Karpas-422 (cell line): Measurements from ENCODE around the gene TMED7. TPM values are rescaled to one million over a fixed set of nuclear protein-coding genes. Genes with fewer than 3 reads are reported as not detected.

ENCODE experiments used
- DNase-seq: peaks from one replicate; pipeline ENCODE4 v3.0.0-alpha.2; 2015
- H2AFZ ChIP-seq: fragments of 200-600 bp; sonication (generic); 2 replicates; pipeline ENCODE4 v1.6.1; 2014; ENCODE audit warnings: antibody characterized with exemption, low read length, mixed read lengths
- H3K27ac ChIP-seq: fragments of 200-600 bp; sonication (generic); 2 replicates; pipeline ENCODE4 v1.5.1; 2014; ENCODE audit warnings: mild to moderate bottlenecking, low read length, moderate library complexity
- H3K27me3 ChIP-seq: fragments of 200-600 bp; sonication (generic); 2 replicates; pipeline ENCODE4 v1.6.1; 2014; ENCODE audit warnings: low read length, mixed read lengths
- H3K36me3 ChIP-seq: fragments of 200-600 bp; sonication (generic); 2 replicates; pipeline ENCODE4 v1.6.1; 2014; ENCODE audit warnings: low read length, mixed read lengths; ENCODE audit not compliant: insufficient read depth
- H3K4me1 ChIP-seq: fragments of 200-600 bp; sonication (generic); 2 replicates; pipeline ENCODE4 v1.6.1; 2014; ENCODE audit warnings: mild to moderate bottlenecking, low read length, mixed read lengths
- H3K4me2 ChIP-seq: fragments of 200-600 bp; sonication (generic); 2 replicates; pipeline ENCODE4 v1.6.1; 2014; ENCODE audit warnings: low read length, low read depth, mild to moderate bottlenecking; ENCODE audit not compliant: poor library complexity, severe bottlenecking
- H3K4me3 ChIP-seq: fragments of 200-600 bp; sonication (generic); 2 replicates; pipeline ENCODE4 v1.5.1; 2014; ENCODE audit warnings: mild to moderate bottlenecking, antibody characterized with exemption, low read length, mixed read lengths
- H3K79me2 ChIP-seq: fragments of 200-600 bp; sonication (generic); 2 replicates; pipeline ENCODE4 v1.6.1; 2014; ENCODE audit warnings: mild to moderate bottlenecking, low read length, mixed read lengths
- H3K9ac ChIP-seq: fragments of 200-600 bp; sonication (generic); 2 replicates; pipeline ENCODE4 v1.6.0; 2014; ENCODE audit warnings: low read length
- H3K9me2 ChIP-seq: fragments of 200-600 bp; sonication (generic), shearing (Covaris generic); replicated peaks from 2 replicates; pipeline ENCODE4 v1.6.0; 2014; ENCODE audit warnings: mild to moderate bottlenecking, low read length, moderate library complexity; ENCODE audit not compliant: insufficient read depth
- H3K9me3 ChIP-seq: fragments of 300-700, 200-600 bp; sonication (generic); 2 replicates; pipeline ENCODE4 v1.6.1; 2014; ENCODE audit warnings: low read length, mixed read lengths
- H4K20me1 ChIP-seq: fragments of 200-600 bp; sonication (generic); 2 replicates; pipeline ENCODE4 v1.6.1; 2014; ENCODE audit warnings: mild to moderate bottlenecking, antibody characterized with exemption, low read length, low read depth; ENCODE audit not compliant: insufficient read depth
- total RNA-seq: library from RNA; depleted of rRNA; stranded (reverse); fragments of >200 nt; shearing (Covaris generic); gene quantifications from 2 replicates; pipeline ENCODE4 v1.2.3, GENCODE V29; 2014; ENCODE audit warnings: low replicate concordance

TMED7 gene
- total RNA-seq, 1 experiment from 2014 or later = 61.1 TPM

DNA sequence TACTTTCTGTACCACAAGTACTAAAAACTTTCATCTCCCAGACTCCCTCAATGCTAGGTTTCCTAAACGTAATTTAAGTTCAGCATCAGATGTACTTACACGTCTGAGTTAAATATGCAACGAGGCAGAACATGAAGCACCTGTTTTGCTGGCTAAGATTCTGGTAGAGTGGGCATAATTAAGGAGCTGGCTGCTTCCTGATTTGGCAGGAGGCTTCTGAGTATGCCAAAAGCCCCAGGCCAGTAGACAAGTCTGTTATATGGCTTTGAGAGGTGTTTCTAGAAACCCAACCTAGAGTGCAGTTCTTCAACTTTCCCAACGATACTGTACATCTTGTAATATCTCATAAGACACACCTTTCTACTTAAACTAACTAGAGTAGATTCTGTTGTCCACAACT, 37.2 kb downstream of the TMED7 start:
- no peak overlapping the region for H3K27ac ChIP-seq
- H4K20me1 ChIP-seq = no peaks in the 10 kb centered on the region; the same call in 1 of the 2 replicates
- no peaks in the 10 kb centered on the region for H3K9me2 ChIP-seq

GRCh38 chr5:115586525-115587146, 39.2 kb downstream of the TMED7 start:
- Histone ChIP-seq H3K4me2 (no peak overlapping the region), H3K9me2 (no peaks in the 10 kb centered on the region), H2AFZ (no peak overlapping the region), H3K4me1 (no peaks in the 10 kb centered on the region), H3K36me3 (no peaks in the 10 kb centered on the region), H3K27ac (no peak overlapping the region), H4K20me1 (no peaks in the 10 kb centered on the region; the same call in 1 of the 2 replicates), H3K27me3 (no peaks in the 10 kb centered on the region), H3K79me2 (no peaks in the 10 kb centered on the region), H3K4me3 (no peak overlapping the region), H3K9me3 (no peaks in the 10 kb centered on the region), H3K9ac (no peak overlapping the region)
- peak; percentile 71 for DNase-seq

More for the DNA sequence above, 37.2 kb downstream of the TMED7 start:
- H3K27me3 ChIP-seq = no peaks in the 10 kb centered on the region
- no peak overlapping the region for H3K4me2 ChIP-seq
- no peak overlapping the region for H3K9ac ChIP-seq
- DNase-seq = no peak
- no peaks in the 10 kb centered on the region; the same call in 1 of the 2 replicates for H3K36me3 ChIP-seq
- H3K79me2 ChIP-seq = no peaks in the 10 kb centered on the region
- no peaks in the 10 kb centered on the region for H3K9me3 ChIP-seq
- H3K4me1 ChIP-seq = no peaks in the 10 kb centered on the region
- no peak overlapping the region for H2AFZ ChIP-seq
- H3K4me3 ChIP-seq = no peak overlapping the region

GRCh38 chr5:115585265-115585664, 40.6 kb downstream of the TMED7 start:
- H2AFZ ChIP-seq = no peak overlapping the region
- H3K27me3 ChIP-seq = no peaks in the 10 kb centered on the region
- DNase-seq = no peak
- no peak overlapping the region for H3K27ac ChIP-seq
- H3K9ac ChIP-seq = no peak overlapping the region
- H3K4me3 ChIP-seq = no peak overlapping the region
- no peaks in the 10 kb centered on the region for H3K9me2 ChIP-seq
- no peaks in the 10 kb centered on the region for H3K79me2 ChIP-seq
- H3K4me2 ChIP-seq = no peak overlapping the region
- no peaks in the 10 kb centered on the region; the same call in 1 of the 2 replicates for H4K20me1 ChIP-seq
- H3K9me3 ChIP-seq = no peaks in the 10 kb centered on the region
- no peaks in the 10 kb centered on the region; the same call in 1 of the 2 replicates for H3K36me3 ChIP-seq
- H3K4me1 ChIP-seq = peaks cover 4% of the 10 kb centered on the region

DNA sequence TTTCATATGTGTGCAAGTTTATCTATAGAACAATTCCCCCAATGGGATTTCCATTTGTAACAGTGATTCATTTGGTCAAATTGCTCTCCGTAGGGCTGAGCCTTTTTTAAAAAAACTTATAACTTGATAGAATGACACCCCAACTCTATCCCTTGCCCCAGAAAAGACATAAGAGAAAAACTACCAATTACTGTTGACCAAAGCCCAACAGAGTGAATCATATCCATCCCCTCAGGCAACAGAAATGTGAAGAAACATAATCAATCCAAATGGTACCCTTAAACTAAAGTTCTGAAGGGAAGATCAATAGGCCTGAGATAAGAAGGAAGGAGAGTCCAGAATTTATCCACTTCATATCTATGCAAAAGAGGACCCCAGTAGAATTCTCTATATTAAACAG, 41.3 kb downstream of the TMED7 start:
- Histone ChIP-seq H2AFZ (no peak overlapping the region), H3K4me1 (peaks cover 12% of the 10 kb centered on the region), H3K36me3 (no peaks in the 10 kb centered on the region; the same call in 1 of the 2 replicates), H3K9me3 (no peaks in the 10 kb centered on the region), H3K4me2 (no peak overlapping the region), H4K20me1 (no peaks in the 10 kb centered on the region; the same call in 1 of the 2 replicates), H3K79me2 (no peaks in the 10 kb centered on the region), H3K9me2 (no peaks in the 10 kb centered on the region), H3K27ac (no peak overlapping the region), H3K4me3 (no peak overlapping the region), H3K27me3 (no peaks in the 10 kb centered on the region), H3K9ac (no peak overlapping the region)
- DNase-seq = no peak

GRCh38 chr5:115583474-115583873, 42.4 kb downstream of the TMED7 start:
- no peaks in the 10 kb centered on the region for H3K79me2 ChIP-seq
- DNase-seq = no peak
- no peaks in the 10 kb centered on the region; the same call in 1 of the 2 replicates for H4K20me1 ChIP-seq
- H3K27me3 ChIP-seq = no peaks in the 10 kb centered on the region
- H3K9me2 ChIP-seq = no peaks in the 10 kb centered on the region
- H3K27ac ChIP-seq = no peak overlapping the region
- no peaks in the 10 kb centered on the region; the same call in 1 of the 2 replicates for H3K36me3 ChIP-seq
- H3K4me1 ChIP-seq = peaks cover 22% of the 10 kb centered on the region
- no peak overlapping the region for H2AFZ ChIP-seq
- H3K9me3 ChIP-seq = no peaks in the 10 kb centered on the region
- no peak overlapping the region for H3K9ac ChIP-seq
- no peak overlapping the region for H3K4me2 ChIP-seq
- no peak overlapping the region for H3K4me3 ChIP-seq

DNA sequence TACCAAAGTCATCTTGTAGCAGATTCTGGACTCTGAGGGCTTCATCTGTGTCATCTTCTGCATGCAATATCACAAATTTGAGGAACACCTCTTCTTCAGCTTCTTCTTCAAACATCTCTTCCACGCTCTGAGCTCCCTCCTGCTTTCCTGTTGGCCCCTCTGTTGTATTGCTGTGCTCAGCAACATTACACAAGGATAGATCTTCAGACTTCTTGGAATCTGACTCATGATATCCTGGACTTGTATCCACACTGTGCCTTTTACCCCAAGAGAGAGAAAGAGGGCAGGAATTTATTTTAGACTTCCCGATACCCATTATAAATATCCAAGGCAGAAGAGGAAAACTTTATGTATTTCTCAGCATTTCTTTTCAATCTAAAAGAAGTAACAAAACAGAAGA, 44.9 kb downstream of the TMED7 start:
- no peak for DNase-seq
- Histone ChIP-seq H3K9ac (no peak overlapping the region), H3K4me2 (no peak overlapping the region), H2AFZ (no peak overlapping the region), H3K9me3 (no peaks in the 10 kb centered on the region), H3K4me1 (peaks cover 23% of the 10 kb centered on the region), H3K27ac (no peak overlapping the region), H3K36me3 (no peaks in the 10 kb centered on the region; the same call in 1 of the 2 replicates), H3K4me3 (no peak overlapping the region), H3K9me2 (no peaks in the 10 kb centered on the region), H4K20me1 (no peaks in the 10 kb centered on the region; the same call in 1 of the 2 replicates), H3K79me2 (no peaks in the 10 kb centered on the region), H3K27me3 (no peaks in the 10 kb centered on the region)

- Histone ChIP-seq H3K27ac (no peak overlapping the region), H3K27me3 (no peaks in the 10 kb centered on the region), H3K9me2 (no peaks in the 10 kb centered on the region), H3K79me2 (no peaks in the 10 kb centered on the region), H3K9me3 (no peaks in the 10 kb centered on the region), H3K4me2 (peak overlapping the region; percentile 14), H3K36me3 (no peaks in the 10 kb centered on the region; the same call in 1 of the 2 replicates), H4K20me1 (no peaks in the 10 kb centered on the region), H3K4me1 (peaks cover 23% of the 10 kb centered on the region), H3K4me3 (no peak overlapping the region), H3K9ac (no peak overlapping the region), H2AFZ (no peak overlapping the region)
- peak; percentile 79 for DNase-seq
Observed at GRCh38 chr5:115579747-115580173, 46.1 kb downstream of the TMED7 start.

- H3K4me3 ChIP-seq = no peak overlapping the region
Observed at GRCh38 chr5:115579216-115579615, 46.6 kb downstream of the TMED7 start.

More at GRCh38 chr5:115579216-115579615, 46.6 kb downstream of the TMED7 start:
- Histone ChIP-seq H4K20me1 (no peaks in the 10 kb centered on the region), H3K27me3 (no peaks in the 10 kb centered on the region), H2AFZ (no peak overlapping the region), H3K4me2 (peak overlapping the region; percentile 14), H3K36me3 (no peaks in the 10 kb centered on the region; the same call in 1 of the 2 replicates), H3K9me3 (no peaks in the 10 kb centered on the region), H3K27ac (no peak overlapping the region), H3K4me1 (peaks cover 26% of the 10 kb centered on the region), H3K9me2 (no peaks in the 10 kb centered on the region), H3K79me2 (no peaks in the 10 kb centered on the region), H3K9ac (no peak overlapping the region)
- DNase-seq = no peak
